ENCODE results near the gene ASAP3. TPM values are rescaled to one million over a fixed set of nuclear protein-coding genes. Genes with fewer than 3 reads are reported as not detected.
"Not testable (repeated sequence)": the region's sequence is repeated elsewhere in the genome, so short reads cannot be mapped to it uniquely, and the experiment has no call there.

The ASAP3 gene
- total RNA-seq, 1 donor from 2014 or later = 40.1 TPM

- DNase-seq (ENCODE audit: low spot score) = no peak
Measured at GRCh38 chr1:23514111-23514679, 30.2 kb upstream of the ASAP3 start.

DNA sequence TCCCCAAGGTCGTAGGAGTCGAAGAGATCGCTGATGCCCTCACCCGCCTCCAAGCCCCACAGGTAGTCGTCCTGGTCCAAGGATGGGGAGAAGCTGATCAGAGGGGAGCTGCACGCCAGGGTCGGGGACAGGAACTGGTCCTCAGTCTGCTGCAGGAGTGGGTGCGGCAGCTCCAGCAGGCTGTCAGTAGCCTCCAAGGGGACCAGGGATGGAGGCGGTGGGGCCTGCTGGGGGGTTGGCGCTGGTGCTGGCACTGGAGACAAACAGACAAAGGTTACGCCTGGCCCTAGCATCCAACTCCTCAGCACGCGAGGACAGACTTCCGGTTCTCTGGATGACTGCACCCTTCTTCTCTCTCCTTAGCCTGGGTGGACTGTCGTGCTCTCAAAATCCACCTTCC lies 25.9 kb upstream of the ASAP3 start:
- DNase-seq (ENCODE audit: low spot score) = no peak

DNA sequence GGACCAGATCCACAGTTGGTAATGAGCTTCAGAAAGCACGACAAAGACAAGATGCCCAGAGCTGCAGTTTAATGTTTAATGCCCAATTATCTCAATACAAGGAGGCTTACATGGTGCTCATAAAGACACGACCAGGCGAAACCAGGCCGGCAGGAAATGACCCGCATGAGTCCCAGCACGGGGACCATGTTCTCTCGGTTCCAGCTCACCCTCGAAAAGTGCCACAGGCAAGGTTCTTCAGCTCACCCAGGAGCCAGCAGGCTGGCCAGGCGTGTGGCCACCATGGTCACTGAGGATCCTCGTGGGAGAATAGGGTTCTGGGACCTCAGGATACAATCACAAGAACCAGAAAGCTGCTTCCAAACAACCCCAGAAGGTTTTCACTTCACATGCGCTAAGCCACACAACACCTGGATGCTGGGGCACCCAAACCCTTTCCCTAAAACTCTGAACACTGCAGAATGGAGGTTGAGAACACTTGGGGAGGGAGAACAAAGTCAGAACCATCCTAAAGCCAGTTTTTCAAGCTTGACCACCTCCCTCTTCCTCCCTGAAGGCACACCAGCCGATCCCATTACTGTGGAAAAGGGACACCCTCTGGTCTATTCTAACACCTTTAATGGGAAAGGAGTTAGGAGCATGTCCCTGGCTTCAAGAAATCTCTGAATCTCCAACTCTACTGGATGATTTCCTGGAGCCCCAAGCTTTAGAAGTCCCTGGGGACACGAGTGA lies 22.6 kb upstream of the ASAP3 start:
- no peak for DNase-seq (ENCODE audit: low spot score)

DNA sequence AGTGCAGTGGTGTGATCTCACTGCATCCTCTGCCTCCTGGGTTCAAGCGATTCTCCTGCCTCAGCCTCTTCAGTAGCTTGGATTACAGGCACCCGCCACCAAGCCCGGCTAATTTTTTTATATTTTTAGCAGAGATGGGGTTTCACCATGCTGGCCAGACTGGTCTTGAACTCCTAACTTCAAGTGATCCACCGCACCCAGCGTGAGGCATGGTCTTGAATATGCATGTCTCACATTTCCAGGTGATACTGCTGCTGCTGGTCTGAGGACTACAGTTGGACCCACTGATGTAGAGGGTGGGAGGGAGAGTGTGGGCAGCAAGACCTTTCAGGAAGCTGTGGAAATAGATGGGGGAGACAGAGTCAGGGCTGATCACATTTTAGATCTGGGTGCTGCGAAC lies 21.9 kb upstream of the ASAP3 start:
- no peak for DNase-seq (ENCODE audit: low spot score)

GRCh38 chr1:23504156-23504555 lies 20.2 kb upstream of the ASAP3 start:
- DNase-seq (ENCODE audit: low spot score) = not testable (repeated sequence)

- no peak for DNase-seq (ENCODE audit: low spot score)
Measured at GRCh38 chr1:23502951-23503350, 19.0 kb upstream of the ASAP3 start.

GRCh38 chr1:23500466-23500865 lies 16.5 kb upstream of the ASAP3 start:
- no peak for DNase-seq (ENCODE audit: low spot score)

DNA sequence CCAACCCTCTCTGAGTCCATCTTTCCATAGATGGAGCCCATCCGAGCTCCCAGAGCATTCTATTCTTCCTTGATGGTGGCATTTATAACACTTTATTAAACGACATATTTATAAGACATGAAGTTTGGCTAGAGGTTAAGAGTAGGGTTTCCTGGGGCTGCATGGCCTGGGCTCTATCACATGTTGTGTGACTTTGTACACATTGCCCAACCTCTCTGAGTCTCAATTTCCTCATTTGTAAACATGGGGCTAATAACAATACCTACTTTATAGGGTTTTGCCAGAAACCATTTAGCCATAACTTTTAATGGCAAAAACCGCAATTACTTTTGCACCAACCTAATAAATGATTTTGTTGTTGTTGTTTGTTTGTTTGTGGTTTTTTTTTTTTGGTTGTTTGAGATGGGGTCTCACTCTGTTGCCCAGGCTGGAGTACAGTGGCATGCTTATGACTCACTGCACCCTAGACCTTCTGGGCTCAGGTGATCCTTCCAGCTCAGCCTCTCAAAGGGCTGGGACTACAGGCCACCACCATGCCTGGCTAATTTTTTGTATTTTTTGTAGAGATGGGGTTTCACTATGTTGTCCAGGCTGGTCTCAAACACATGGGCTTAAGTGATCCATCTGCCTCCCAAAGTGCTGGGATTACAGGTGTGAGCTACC lies 13.9 kb upstream of the ASAP3 start:
- DNase-seq (ENCODE audit: low spot score) = no peak

- no peak for DNase-seq (ENCODE audit: low spot score)
Measured at GRCh38 chr1:23496490-23497181, 12.7 kb upstream of the ASAP3 start.

DNA sequence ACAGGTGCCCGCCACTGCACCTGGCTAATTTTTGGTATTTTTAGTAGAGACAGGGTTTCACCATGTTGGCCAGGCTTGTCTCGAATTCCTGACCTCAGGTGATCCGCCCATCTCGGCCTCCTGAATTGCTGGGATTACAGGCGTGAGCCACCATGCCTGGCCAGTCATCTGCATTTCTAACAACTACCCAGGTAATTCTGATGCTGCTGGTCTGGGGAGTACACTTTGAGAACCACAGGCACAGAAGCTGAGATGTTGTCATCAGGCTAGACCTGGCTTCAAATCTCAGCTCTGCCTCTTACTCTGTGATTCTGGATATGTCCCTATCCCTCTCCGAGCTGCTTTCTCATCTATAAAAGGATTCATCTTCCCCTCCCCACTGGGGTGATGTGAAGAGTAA lies 10.9 kb upstream of the ASAP3 start:
- not testable (repeated sequence) for DNase-seq (ENCODE audit: low spot score)

GRCh38 chr1:23492776-23493175 lies 8.8 kb upstream of the ASAP3 start:
- DNase-seq (ENCODE audit: low spot score) = not testable (repeated sequence)

GRCh38 chr1:23492132-23492720 lies 8.2 kb upstream of the ASAP3 start:
- DNase-seq (ENCODE audit: low spot score) = no peak

DNA sequence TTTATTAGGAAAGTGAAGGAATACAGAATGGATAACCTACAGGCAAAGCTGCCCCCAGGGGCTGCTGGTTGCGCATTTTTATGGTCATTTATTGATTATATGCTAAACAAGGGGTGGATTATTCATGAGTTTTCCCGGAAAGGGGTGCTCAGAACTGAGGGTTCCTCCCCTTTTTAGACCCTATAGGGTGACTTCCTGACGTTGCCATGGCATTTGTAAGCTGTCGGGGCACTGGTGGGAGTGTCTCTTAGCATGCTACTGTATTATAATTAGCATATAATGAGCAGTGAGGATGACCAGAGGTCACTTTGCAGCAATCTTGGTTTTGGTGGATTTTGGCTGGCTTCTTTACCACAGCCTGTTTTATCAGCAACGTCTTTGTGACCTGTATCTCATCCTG lies 5.9 kb upstream of the ASAP3 start:
- DNase-seq (ENCODE audit: low spot score) = no peak

- no peak for DNase-seq (ENCODE audit: low spot score)
Measured at GRCh38 chr1:23485002-23485332, 988 bp upstream of the ASAP3 start.

- peak; percentile 89 for DNase-seq (ENCODE audit: low spot score)
Measured at GRCh38 chr1:23484253-23485001, 448 bp upstream of the ASAP3 start.

GRCh38 chr1:23481904-23482303 lies 2.1 kb downstream of the ASAP3 start:
- DNase-seq (ENCODE audit: low spot score) = no peak

DNA sequence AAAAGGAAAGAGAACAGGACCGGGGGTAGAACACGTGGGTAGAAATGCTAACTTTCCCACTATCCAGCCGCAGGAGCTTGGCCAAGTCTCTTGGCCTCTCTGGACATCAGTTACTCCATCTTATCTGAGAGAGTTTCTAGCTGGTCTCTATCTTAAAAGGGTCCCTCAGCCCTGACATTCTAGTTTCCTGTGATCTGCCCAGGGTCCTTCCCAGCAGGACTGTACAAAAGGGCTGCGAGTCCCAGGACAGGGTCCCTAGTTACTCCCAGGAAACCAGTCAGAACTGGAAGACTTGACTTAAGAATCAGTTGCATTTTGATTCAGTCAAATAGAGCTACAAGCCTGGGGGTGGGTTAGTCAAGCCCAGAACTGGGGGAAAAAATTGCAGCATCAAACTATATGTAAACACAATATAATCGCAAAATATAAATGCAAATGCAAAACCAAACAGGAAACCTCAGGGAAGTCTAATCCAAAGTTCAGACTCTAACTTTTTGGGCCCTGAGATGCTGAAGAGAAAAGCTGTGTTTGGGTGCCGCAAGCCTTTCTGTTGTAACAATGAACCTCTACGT lies 2.9 kb downstream of the ASAP3 start:
- DNase-seq (ENCODE audit: low spot score) = no peak

- DNase-seq (ENCODE audit: low spot score) = no peak
Measured at GRCh38 chr1:23480187-23481025, 3.6 kb downstream of the ASAP3 start.

DNA sequence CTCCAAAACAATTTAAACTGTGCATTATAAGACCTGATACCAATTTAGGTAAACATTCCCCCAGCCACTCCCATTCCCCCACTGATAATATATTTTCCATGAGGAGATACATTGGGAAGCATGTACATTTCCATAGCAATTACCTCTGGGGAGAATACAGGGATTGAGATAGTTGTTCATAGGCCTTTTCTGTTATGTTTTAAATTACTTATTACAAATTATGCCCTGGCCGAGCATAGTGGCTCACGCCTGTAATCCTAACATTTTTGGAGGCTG lies 4.4 kb downstream of the ASAP3 start:
- DNase-seq (ENCODE audit: low spot score) = no peak

- DNase-seq (ENCODE audit: low spot score) = peak; percentile 48
Measured at GRCh38 chr1:23478896-23479665, 4.9 kb downstream of the ASAP3 start.
